ENCODE measurements around the gene DHRS3.

DHRS3 gene

DNA sequence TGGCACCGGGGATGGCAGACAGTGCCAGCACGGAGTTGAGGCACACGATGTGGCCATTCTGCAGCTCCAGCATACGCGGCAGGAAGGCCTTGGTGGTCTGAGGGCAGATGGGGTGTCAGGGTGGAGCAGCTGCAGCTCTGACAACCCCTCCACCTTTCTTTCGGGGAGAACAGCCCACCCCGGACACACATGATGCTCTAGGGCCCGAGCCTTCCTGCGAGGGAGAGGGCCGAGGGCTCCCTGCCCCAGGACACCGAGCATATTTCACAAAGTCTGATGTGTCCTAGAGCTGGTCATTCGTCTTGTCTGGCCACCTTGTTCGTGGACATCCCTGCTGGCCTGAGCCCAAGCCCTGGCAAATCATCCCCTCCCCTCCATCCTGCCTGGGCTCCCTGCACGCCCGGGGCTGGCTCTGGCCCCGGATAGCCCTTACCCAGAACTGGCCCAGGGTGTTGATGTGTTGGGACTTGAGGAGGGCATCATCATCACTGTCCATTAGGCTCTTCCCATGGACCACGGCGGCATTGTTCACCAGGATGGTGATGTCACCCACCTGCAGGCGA lies 39.1 kb downstream of the DHRS3 start:
- no peak overlapping the region for H3K4me3 ChIP-seq (ENCODE audit: low read depth, low read length)
- TF ChIP-seq CTCF (IDR thresholded peaks at IDR 0.05; ENCODE audit: insufficient read depth, low read depth, low read length, missing control alignments) = no peak
- no peak for DNase-seq (ENCODE audit: low read depth)

- no peak overlapping the region for H3K4me3 ChIP-seq (ENCODE audit: low read depth, low read length)
- no peak for DNase-seq (ENCODE audit: low read depth)
- no peak for TF ChIP-seq CTCF (IDR thresholded peaks at IDR 0.05; ENCODE audit: insufficient read depth, low read depth, low read length, missing control alignments)
These were observed 41.0 kb downstream of the DHRS3 start for GRCh38 chr1:12577020-12577419.

DNA sequence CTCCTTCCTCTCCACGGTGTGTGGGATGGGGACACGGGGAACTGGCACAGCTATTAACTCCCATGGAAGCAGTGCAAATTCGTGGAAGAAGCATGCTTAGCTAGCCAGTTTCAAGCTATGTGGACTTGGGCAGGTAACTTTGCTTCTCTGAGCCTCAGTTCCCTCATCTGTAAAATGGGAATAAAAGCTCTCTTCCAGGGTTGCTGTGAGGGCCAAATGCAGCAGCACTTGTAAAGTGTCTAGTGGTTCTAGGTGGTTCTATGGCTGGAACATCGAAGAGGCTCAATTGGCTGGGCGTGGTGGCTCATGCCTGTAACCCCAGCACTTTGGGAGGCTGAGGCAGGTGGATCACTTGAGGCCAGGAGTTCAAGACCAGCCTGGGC lies 43.3 kb downstream of the DHRS3 start:
- no peak for TF ChIP-seq CTCF (IDR thresholded peaks at IDR 0.05; ENCODE audit: insufficient read depth, low read depth, low read length, missing control alignments)
- no peak overlapping the region for H3K4me3 ChIP-seq (ENCODE audit: low read depth, low read length)
- no peak for DNase-seq (ENCODE audit: low read depth)

DNA sequence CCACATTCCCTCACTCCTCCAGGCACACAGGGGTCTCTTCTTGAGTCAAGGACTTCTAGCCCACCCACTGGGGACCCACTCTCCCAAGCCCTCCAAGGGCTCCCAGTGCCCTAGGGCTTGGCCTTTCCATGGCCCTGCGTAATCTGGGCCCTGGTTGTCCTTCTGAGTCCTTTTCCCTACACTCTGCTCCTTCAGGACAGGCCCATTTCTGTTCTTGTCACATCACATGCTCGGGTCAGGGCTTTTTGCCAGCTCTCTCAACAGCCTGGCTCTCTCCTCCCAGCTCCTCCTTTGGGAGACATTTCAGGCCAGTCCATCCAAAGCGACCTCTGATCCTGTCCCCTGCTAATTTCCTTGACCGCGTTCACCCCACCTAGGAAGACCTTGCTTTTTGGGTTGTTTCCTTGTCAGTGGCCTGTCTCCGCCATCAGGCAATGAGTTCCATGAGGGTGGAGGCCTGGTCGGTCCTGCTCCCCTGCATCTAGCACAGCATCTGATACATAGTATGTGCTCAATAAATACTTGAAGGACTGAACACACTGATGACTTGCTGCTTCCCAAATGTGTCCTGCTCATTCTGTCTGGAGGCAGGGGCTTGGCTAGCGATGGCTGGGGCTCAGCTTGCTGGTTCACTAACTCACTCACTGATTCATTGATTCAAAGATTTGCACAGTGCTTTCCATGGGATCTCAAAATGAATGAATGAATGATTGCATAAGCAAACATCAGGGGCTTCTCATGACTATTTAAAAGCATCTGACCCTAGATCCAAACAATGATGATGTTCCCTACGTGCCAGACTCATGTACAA lies 44.8 kb downstream of the DHRS3 start:
- no peak overlapping the region for H3K4me3 ChIP-seq (ENCODE audit: low read depth, low read length)
- DNase-seq (ENCODE audit: low read depth) = no peak
- TF ChIP-seq CTCF (IDR thresholded peaks at IDR 0.05; ENCODE audit: insufficient read depth, low read depth, low read length, missing control alignments) = no peak

- DNase-seq (ENCODE audit: low read depth) = no peak
- H3K4me3 ChIP-seq (ENCODE audit: low read depth, low read length) = no peak overlapping the region
- no peak for TF ChIP-seq CTCF (IDR thresholded peaks at IDR 0.05; ENCODE audit: insufficient read depth, low read depth, low read length, missing control alignments)
These were observed 45.5 kb downstream of the DHRS3 start for GRCh38 chr1:12572522-12572921.

DNA sequence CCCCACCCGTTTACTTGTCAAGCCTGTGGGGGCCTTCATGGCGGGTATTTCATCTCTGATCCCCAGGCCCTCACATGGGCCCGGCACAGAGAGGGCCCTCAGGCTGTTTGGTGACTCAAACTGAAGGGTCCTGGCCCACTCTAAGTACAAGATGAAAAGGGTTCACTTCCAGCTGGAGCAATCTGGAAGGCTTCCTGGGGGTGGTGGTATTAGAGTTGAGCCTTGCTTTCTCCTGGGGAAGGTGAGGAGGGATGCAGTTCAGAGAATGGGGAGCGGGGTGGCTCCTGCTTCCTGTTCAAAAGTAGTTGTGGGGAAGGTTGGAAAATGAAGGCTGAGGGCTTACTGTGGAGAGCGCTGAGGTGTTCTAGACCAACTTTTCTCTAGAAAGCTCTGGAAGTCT lies 47.7 kb downstream of the DHRS3 start:
- no peak for TF ChIP-seq CTCF (IDR thresholded peaks at IDR 0.05; ENCODE audit: insufficient read depth, low read depth, low read length, missing control alignments)
- H3K4me3 ChIP-seq (ENCODE audit: low read depth, low read length) = no peak overlapping the region
- DNase-seq (ENCODE audit: low read depth) = no peak
